HepG2 (cell line): Measurements from ENCODE around the gene PRSS12. TPM values are rescaled to one million over a fixed set of nuclear protein-coding genes. Genes with fewer than 3 reads are reported as not detected.

Experiments used
- ARNTL ChIP-seq: sonication (generic); formaldehyde crosslinking; IDR thresholded peaks from 2 replicates; pipeline ENCODE4 v1.4.0; 2020; ENCODE audit warnings: mild to moderate bottlenecking, missing genetic modification reagents
- CCAR2 ChIP-seq: fragments of 200-400 bp; formaldehyde crosslinking; optimal IDR thresholded peaks from 2 replicates; pipeline ENCODE3; 2018; ENCODE audit warnings: low read depth, mild to moderate bottlenecking, low read length, moderate library complexity
- FOXO1 ChIP-seq: sonication (generic); formaldehyde crosslinking; IDR thresholded peaks from 2 replicates; pipeline ENCODE4 v1.4.0; 2020; ENCODE audit warnings: missing genetic modification reagents
- GABPA ChIP-seq, 2 experiments: IDR thresholded peaks; 2 replicates each; pipeline ENCODE4 v1.6.1; 2011 to 2016; ENCODE audit warnings: low read depth in 2 of 2, low read length in 1 of 2, missing biosample characterization in 1 of 2, missing genetic modification characterization in 1 of 2
- HMGA1 ChIP-seq: sonication (generic); formaldehyde crosslinking; conservative IDR thresholded peaks from 2 replicates; pipeline ENCODE4 v1.4.0; 2020; ENCODE audit warnings: missing genetic modification reagents
- MXD1 ChIP-seq: sonication (generic); formaldehyde crosslinking; IDR thresholded peaks from 2 replicates; pipeline ENCODE4 v1.4.0; 2020; ENCODE audit warnings: mild to moderate bottlenecking, missing genetic modification reagents
- MYPOP ChIP-seq: sonication (generic); formaldehyde crosslinking; IDR thresholded peaks from 2 replicates; pipeline ENCODE4 v1.8.1; 2023; ENCODE audit warnings: mild to moderate bottlenecking, moderate library complexity, missing genetic modification reagents
- NAIF1 ChIP-seq: sonication (generic); formaldehyde crosslinking; IDR thresholded peaks from 2 replicates; pipeline ENCODE4 v1.5.0; 2020; ENCODE audit warnings: mild to moderate bottlenecking, missing genetic modification reagents, borderline replicate concordance
- SNAPC2 ChIP-seq: sonication (generic); formaldehyde crosslinking; IDR thresholded peaks from 2 replicates; pipeline ENCODE4 v1.8.1; 2022; ENCODE audit warnings: mild to moderate bottlenecking, missing genetic modification reagents
- UBTF ChIP-seq: sonication (generic); formaldehyde crosslinking; IDR thresholded peaks from 2 replicates; pipeline ENCODE4 v1.4.0; 2020; ENCODE audit warnings: mild to moderate bottlenecking, missing genetic modification reagents
- ZNF121 ChIP-seq: sonication (generic); formaldehyde crosslinking; IDR thresholded peaks from 2 replicates; pipeline ENCODE4 v1.5.0; 2020; ENCODE audit warnings: mild to moderate bottlenecking, missing genetic modification reagents
- ZNF274 ChIP-seq: sonication (generic); formaldehyde crosslinking; IDR thresholded peaks from 2 replicates; pipeline ENCODE4 v1.5.1; 2020; ENCODE audit warnings: mild to moderate bottlenecking, missing genetic modification reagents
- ZNF572 ChIP-seq: sonication (generic); formaldehyde crosslinking; IDR thresholded peaks from 2 replicates; pipeline ENCODE4 v1.5.1; 2020; ENCODE audit warnings: mild to moderate bottlenecking, missing genetic modification reagents
- ZNF773 ChIP-seq: sonication (generic); formaldehyde crosslinking; IDR thresholded peaks from 2 replicates; pipeline ENCODE4 v1.4.0; 2020; ENCODE audit warnings: missing genetic modification reagents, borderline replicate concordance
- ZNF792 ChIP-seq: IDR thresholded peaks from 2 replicates; pipeline ENCODE4 v1.6.1; 2016
- ZNF800 ChIP-seq: sonication (generic); formaldehyde crosslinking; IDR thresholded peaks from 2 replicates; pipeline ENCODE4 v1.4.0; 2020; ENCODE audit warnings: missing genetic modification reagents
- polyA plus RNA-seq, 8 experiments: library from polyadenylated mRNA; depleted of rRNA in 3 of 8; stranded (reverse) in 7 of 8; unstranded in 1 of 8; fragments of >200 nt; fragmentation: Illumina TruSeq in 4 of 8; extraction: Trizol in 4 of 8; gene quantifications; 2 replicates each; pipeline versions ENCODE4 v1.2.1 to v1.2.3, GENCODE V29; 2011 to 2016; ENCODE audit warnings: low read depth in 4 of 8, missing spikeins in 1 of 8, mixed read lengths in 1 of 8; ENCODE audit not compliant: insufficient read depth in 1 of 8
- total RNA-seq, 5 experiments: library from RNA; depleted of rRNA; stranded (reverse); fragments of >200 nt; fragmentation: Illumina TruSeq; extraction: Trizol; gene quantifications; 2 replicates each; pipeline ENCODE4 v1.2.3, GENCODE V29; 2016; ENCODE audit warnings: low read depth in 1 of 5
- TF ChIP-seq, protein P1 (sequence below): sonication (generic); formaldehyde crosslinking; IDR thresholded peaks from 2 replicates; pipeline ENCODE4 v1.4.0; 2020; ENCODE audit warnings: missing genetic modification reagents
- TF ChIP-seq, protein P2 (sequence below): sonication (generic); formaldehyde crosslinking; IDR thresholded peaks from 2 replicates; pipeline ENCODE4 v1.4.0; 2020; ENCODE audit warnings: low read depth, missing genetic modification reagents

The PRSS12 gene
- total and polyA plus RNA-seq, 2 of the 13 experiments (the other 11 are each of a cell fraction or from before 2014, with no cell fraction given): 0.02 TPM; not detected in 1

GRCh38 chr4:118352843-118353533 is at the start of gene PRSS12 (continued):
- peak; percentile 48; the same call in 1 of the 2 replicates for TF ChIP-seq ZNF800 (CRISPR knock-in tag)
- TF ChIP-seq SNAPC2 (CRISPR knock-in tag): no peak
- no peak for TF ChIP-seq CCAR2
- TF ChIP-seq HMGA1 (CRISPR knock-in tag): no peak
- TF ChIP-seq, protein P1, sequence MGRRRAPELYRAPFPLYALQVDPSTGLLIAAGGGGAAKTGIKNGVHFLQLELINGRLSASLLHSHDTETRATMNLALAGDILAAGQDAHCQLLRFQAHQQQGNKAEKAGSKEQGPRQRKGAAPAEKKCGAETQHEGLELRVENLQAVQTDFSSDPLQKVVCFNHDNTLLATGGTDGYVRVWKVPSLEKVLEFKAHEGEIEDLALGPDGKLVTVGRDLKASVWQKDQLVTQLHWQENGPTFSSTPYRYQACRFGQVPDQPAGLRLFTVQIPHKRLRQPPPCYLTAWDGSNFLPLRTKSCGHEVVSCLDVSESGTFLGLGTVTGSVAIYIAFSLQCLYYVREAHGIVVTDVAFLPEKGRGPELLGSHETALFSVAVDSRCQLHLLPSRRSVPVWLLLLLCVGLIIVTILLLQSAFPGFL (CRISPR knock-in tag): no peak
- no peak for TF ChIP-seq FOXO1 (CRISPR knock-in tag)
- no peak for TF ChIP-seq ZNF274 (CRISPR knock-in tag)
- peak; percentile 72; the same call in 1 of the 2 replicates for TF ChIP-seq UBTF (CRISPR knock-in tag)
- TF ChIP-seq NAIF1 (CRISPR knock-in tag): no peak
- no peak for TF ChIP-seq ZNF572 (CRISPR knock-in tag)
- TF ChIP-seq ZNF121: no peak
- no peak for TF ChIP-seq MXD1 (CRISPR knock-in tag)
- no peak for TF ChIP-seq ARNTL
- TF ChIP-seq MYPOP (CRISPR knock-in tag): 0 out of 2 replicates have a peak, but pooled peaks have one; percentile 44
- no peak for TF ChIP-seq ZNF792 (CRISPR knock-in tag)
- no peak for TF ChIP-seq ZNF773 (CRISPR knock-in tag)
- TF ChIP-seq, protein P2, sequence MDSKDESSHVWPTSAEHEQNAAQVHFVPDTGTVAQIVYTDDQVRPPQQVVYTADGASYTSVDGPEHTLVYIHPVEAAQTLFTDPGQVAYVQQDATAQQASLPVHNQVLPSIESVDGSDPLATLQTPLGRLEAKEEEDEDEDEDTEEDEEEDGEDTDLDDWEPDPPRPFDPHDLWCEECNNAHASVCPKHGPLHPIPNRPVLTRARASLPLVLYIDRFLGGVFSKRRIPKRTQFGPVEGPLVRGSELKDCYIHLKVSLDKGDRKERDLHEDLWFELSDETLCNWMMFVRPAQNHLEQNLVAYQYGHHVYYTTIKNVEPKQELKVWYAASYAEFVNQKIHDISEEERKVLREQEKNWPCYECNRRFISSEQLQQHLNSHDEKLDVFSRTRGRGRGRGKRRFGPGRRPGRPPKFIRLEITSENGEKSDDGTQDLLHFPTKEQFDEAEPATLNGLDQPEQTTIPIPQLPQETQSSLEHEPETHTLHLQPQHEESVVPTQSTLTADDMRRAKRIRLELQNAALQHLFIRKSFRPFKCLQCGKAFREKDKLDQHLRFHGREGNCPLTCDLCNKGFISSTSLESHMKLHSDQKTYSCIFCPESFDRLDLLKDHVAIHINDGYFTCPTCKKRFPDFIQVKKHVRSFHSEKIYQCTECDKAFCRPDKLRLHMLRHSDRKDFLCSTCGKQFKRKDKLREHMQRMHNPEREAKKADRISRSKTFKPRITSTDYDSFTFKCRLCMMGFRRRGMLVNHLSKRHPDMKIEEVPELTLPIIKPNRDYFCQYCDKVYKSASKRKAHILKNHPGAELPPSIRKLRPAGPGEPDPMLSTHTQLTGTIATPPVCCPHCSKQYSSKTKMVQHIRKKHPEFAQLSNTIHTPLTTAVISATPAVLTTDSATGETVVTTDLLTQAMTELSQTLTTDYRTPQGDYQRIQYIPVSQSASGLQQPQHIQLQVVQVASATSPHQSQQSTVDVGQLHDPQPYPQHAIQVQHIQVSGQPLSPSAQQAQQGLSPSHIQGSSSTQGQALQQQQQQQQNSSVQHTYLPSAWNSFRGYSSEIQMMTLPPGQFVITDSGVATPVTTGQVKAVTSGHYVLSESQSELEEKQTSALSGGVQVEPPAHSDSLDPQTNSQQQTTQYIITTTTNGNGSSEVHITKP (CRISPR knock-in tag): no peak
- no peak for TF ChIP-seq GABPA (IDR thresholded peaks at IDR 0.05; ENCODE audit: low read depth, low read length)
- TF ChIP-seq GABPA (CRISPR knock-in tag; IDR thresholded peaks at IDR 0.05; ENCODE audit: low read depth): no peak
